HepG2 (cell line): ENCODE results near the gene MED12L. TPM values are rescaled to one million over a fixed set of nuclear protein-coding genes. Genes with fewer than 3 reads are reported as not detected.
A peak's percentile ranks its signal among the peaks of the same experiment; 100 is the strongest.

ENCODE experiments used
- ARID5B ChIP-seq: IDR thresholded peaks from 2 replicates; pipeline ENCODE4 v1.4.0; 2020; ENCODE audit warnings: mild to moderate bottlenecking, missing genetic modification reagents
- ATRX ChIP-seq: sonication (generic); formaldehyde crosslinking; IDR thresholded peaks from 2 replicates; pipeline ENCODE4 v1.4.0; 2020; ENCODE audit warnings: missing genetic modification reagents, borderline replicate concordance
- FOXA3 ChIP-seq: IDR thresholded peaks from 2 replicates; pipeline ENCODE4 v1.6.1; 2016; ENCODE audit warnings: missing genetic modification reagents, missing compliant biosample characterization
- GATAD2A ChIP-seq: IDR thresholded peaks from 2 replicates; pipeline ENCODE4 v1.6.1; 2016
- NCOA1 ChIP-seq: sonication (generic); formaldehyde crosslinking; IDR thresholded peaks from 2 replicates; pipeline ENCODE4 v1.9.0; 2021; ENCODE audit warnings: missing genetic modification reagents
- NFIB ChIP-seq: sonication (generic); formaldehyde crosslinking; IDR thresholded peaks from 2 replicates; pipeline ENCODE4 v1.9.0; 2021; ENCODE audit warnings: missing genetic modification reagents, mild to moderate bottlenecking, borderline replicate concordance
- RXRB ChIP-seq: IDR thresholded peaks from 2 replicates; pipeline ENCODE4 v1.6.1; 2016; ENCODE audit warnings: borderline replicate concordance, missing genetic modification reagents, missing compliant biosample characterization
- SAP130 ChIP-seq: IDR thresholded peaks from 2 replicates; pipeline ENCODE4 v1.6.1; 2016; ENCODE audit warnings: low read depth
- SOX5 ChIP-seq: IDR thresholded peaks from 2 replicates; pipeline ENCODE4 v1.6.1; 2016; ENCODE audit warnings: borderline replicate concordance
- SOX6 ChIP-seq, 2 experiments: fragments of 450-650 bp in 1 of 2; sonication (generic) in 1 of 2; formaldehyde crosslinking in 1 of 2; IDR thresholded peaks; 2 replicates each; pipeline versions ENCODE4 v1.4.0 to v1.6.1; 2017 to 2020; ENCODE audit warnings: antibody characterized with exemption in 1 of 2, mild to moderate bottlenecking in 1 of 2, missing genetic modification reagents in 1 of 2
- TFAP4 ChIP-seq: sonication (generic); IDR thresholded peaks from 2 replicates; pipeline ENCODE4 v1.6.1; 2016; ENCODE audit warnings: low read depth, borderline replicate concordance
- ZMYM4 ChIP-seq: sonication (generic); formaldehyde crosslinking; IDR thresholded peaks from 2 replicates; pipeline ENCODE4 v1.8.1; 2023; ENCODE audit warnings: mild to moderate bottlenecking, missing genetic modification reagents
- ZNF747 ChIP-seq: sonication (generic); formaldehyde crosslinking; IDR thresholded peaks from 2 replicates; pipeline ENCODE4 v1.8.1; 2023; ENCODE audit warnings: missing genetic modification reagents, mild to moderate bottlenecking, borderline replicate concordance
- ZNF792 ChIP-seq: IDR thresholded peaks from 2 replicates; pipeline ENCODE4 v1.6.1; 2016
- polyA plus RNA-seq, 8 experiments: library from polyadenylated mRNA; depleted of rRNA in 3 of 8; stranded (reverse) in 7 of 8; unstranded in 1 of 8; fragments of >200 nt; fragmentation: Illumina TruSeq in 4 of 8; extraction: Trizol in 4 of 8; gene quantifications; 2 replicates each; pipeline versions ENCODE4 v1.2.1 to v1.2.3, GENCODE V29; 2011 to 2016; ENCODE audit warnings: low read depth in 4 of 8, missing spikeins in 1 of 8, mixed read lengths in 1 of 8; ENCODE audit not compliant: insufficient read depth in 1 of 8
- total RNA-seq, 5 experiments: library from RNA; depleted of rRNA; stranded (reverse); fragments of >200 nt; fragmentation: Illumina TruSeq; extraction: Trizol; gene quantifications; 2 replicates each; pipeline ENCODE4 v1.2.3, GENCODE V29; 2016; ENCODE audit warnings: low read depth in 1 of 5
- TF ChIP-seq, protein P1 (sequence below): IDR thresholded peaks from 2 replicates; pipeline ENCODE4 v1.6.1; 2012; ENCODE audit warnings: inconsistent platforms

Gene MED12L
- total and polyA plus RNA-seq, 2 of the 13 experiments (the other 11 are each of a cell fraction or from before 2014, with no cell fraction given): 0.07 to 0.64 TPM

- peak; percentile 28; the same call in 1 of the 2 replicates for TF ChIP-seq TFAP4
- no peak for TF ChIP-seq RXRB (CRISPR knock-in tag)
- no peak for TF ChIP-seq NCOA1 (CRISPR knock-in tag)
- TF ChIP-seq FOXA3 (CRISPR knock-in tag): peak; percentile 46
- TF ChIP-seq, protein P1, sequence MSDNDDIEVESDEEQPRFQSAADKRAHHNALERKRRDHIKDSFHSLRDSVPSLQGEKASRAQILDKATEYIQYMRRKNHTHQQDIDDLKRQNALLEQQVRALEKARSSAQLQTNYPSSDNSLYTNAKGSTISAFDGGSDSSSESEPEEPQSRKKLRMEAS: no peak
- peak; percentile 41 for TF ChIP-seq ARID5B (CRISPR knock-in tag)
- 0 out of 2 replicates have a peak, but pooled peaks have one; percentile 21 for TF ChIP-seq SAP130
- 0 out of 2 replicates have a peak, but pooled peaks have one; percentile 17 for TF ChIP-seq SOX5 (CRISPR knock-in tag)
- no peak for TF ChIP-seq SOX6 (IDR thresholded peaks at IDR 0.05)
- peak; percentile 19; the same call in 1 of the 2 replicates for TF ChIP-seq SOX6 (CRISPR knock-in tag; IDR thresholded peaks at IDR 0.05)
- TF ChIP-seq ZNF792 (CRISPR knock-in tag): no peak
- 0 out of 2 replicates have a peak, but pooled peaks have one; percentile 23 for TF ChIP-seq ZMYM4 (CRISPR knock-in tag)
- no peak for TF ChIP-seq NFIB (CRISPR knock-in tag)
- no peak for TF ChIP-seq ZNF747 (CRISPR knock-in tag)
- peak; percentile 68 for TF ChIP-seq GATAD2A (CRISPR knock-in tag)
- TF ChIP-seq ATRX (CRISPR knock-in tag): no peak
Measured at GRCh38 chr3:151195826-151196225, 110.4 kb downstream of the MED12L start (continued).
